Measurements from ENCODE around the gene TMEM156.

TMEM156 gene

DNA sequence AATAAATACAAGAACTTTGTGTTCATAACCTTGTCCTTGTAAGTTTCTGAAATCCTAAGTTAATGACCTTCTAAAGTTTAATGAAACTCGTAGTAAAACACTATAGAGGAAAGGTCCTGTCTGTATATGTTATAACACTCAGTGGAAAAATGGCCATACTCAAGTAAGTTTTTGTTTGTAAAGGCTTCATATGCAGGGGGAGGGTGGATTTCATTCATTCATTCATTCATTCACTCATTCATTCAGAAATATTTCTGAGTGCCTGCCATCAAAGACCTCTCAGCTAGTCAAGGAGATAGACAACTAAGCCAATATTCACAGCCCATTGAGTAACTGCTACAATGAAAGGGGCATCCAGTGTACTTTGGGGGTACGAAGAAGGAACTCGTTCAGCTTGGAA, 6.9 kb upstream of the TMEM156 start:
- Histone ChIP-seq H3K36me3 (ENCODE audit: low read length) (no peaks in the 10 kb centered on the region), H3K79me2 (ENCODE audit: insufficient read depth, low read length) (peaks cover 2% of the 10 kb centered on the region; the same call in 1 of the 2 replicates), H3K9ac (ENCODE audit: low read length) (no peak overlapping the region), H3K9me3 (ENCODE audit: insufficient read depth, low read length) (no peaks in the 10 kb centered on the region), H2AFZ (ENCODE audit: low read depth, low read length, severe bottlenecking) (no peak overlapping the region), H4K20me1 (ENCODE audit: low read depth, low read length) (no peaks in the 10 kb centered on the region), H3K27me3 (ENCODE audit: low read length) (no peaks in the 10 kb centered on the region), H3F3A (ENCODE audit: insufficient read depth) (peaks cover 56% of the 10 kb centered on the region), H3K9me2 (replicated peaks; ENCODE audit: insufficient read depth, low read length) (no peaks in the 10 kb centered on the region), H3K4me3 (ENCODE audit: insufficient read depth, low read length, poor library complexity, severe bottlenecking) (no peak overlapping the region), H3K4me2 (ENCODE audit: low read depth, low read length, poor library complexity, severe bottlenecking) (no peak overlapping the region), H3K27ac (ENCODE audit: low read depth, low read length) (no peak overlapping the region)
- no peak for TF ChIP-seq CTCF (IDR thresholded peaks at IDR 0.05; ENCODE audit: insufficient read depth, low read length, poor library complexity, severe bottlenecking)
- no peak for TF ChIP-seq EZH2phosphoT487 (conservative IDR thresholded peaks at IDR 0.05; ENCODE audit: low read length)

GRCh38 chr4:39037941-39038340, 5.7 kb upstream of the TMEM156 start:
- peak overlapping the region; percentile 54 for H3K4me2 ChIP-seq (ENCODE audit: low read depth, low read length, poor library complexity, severe bottlenecking)

DNA sequence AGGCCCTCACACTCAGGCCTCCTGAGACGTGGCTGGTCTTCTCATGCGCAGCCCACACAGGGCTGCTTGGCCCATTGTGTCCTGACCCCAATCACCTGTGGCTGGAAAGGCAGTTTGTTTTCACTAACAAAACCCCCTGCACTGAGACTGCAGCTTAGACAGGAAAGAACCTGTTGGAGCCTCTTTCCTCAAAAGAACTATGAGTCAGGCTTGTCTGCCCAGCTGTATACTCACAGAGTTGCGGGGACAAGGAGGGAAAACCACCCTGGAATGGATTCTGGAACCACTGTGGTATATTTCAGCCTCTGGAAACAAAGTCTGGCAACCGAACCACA, 5.2 kb upstream of the TMEM156 start:
- peaks cover 60% of the 10 kb centered on the region for H3F3A ChIP-seq (ENCODE audit: insufficient read depth)

More at GRCh38 chr4:39037941-39038340, 5.7 kb upstream of the TMEM156 start:
- no peaks in the 10 kb centered on the region for H3K9me2 ChIP-seq (replicated peaks; ENCODE audit: insufficient read depth, low read length)
- peak overlapping the region; percentile 97 for H2AFZ ChIP-seq (ENCODE audit: low read depth, low read length, severe bottlenecking)
- no peak overlapping the region for H3K9ac ChIP-seq (ENCODE audit: low read length)
- 0 out of 2 replicates have a peak overlapping the region, but pooled peaks have one; percentile 70 for H3K27ac ChIP-seq (ENCODE audit: low read depth, low read length)
- H3K9me3 ChIP-seq (ENCODE audit: insufficient read depth, low read length) = no peaks in the 10 kb centered on the region
- no peaks in the 10 kb centered on the region for H3K27me3 ChIP-seq (ENCODE audit: low read length)
- H3K4me3 ChIP-seq (ENCODE audit: insufficient read depth, low read length, poor library complexity, severe bottlenecking) = no peak overlapping the region
- H3K79me2 ChIP-seq (ENCODE audit: insufficient read depth, low read length) = no peaks in the 10 kb centered on the region
- H3F3A ChIP-seq (ENCODE audit: insufficient read depth) = peaks cover 57% of the 10 kb centered on the region
- TF ChIP-seq EZH2phosphoT487 (conservative IDR thresholded peaks at IDR 0.05; ENCODE audit: low read length) = no peak
- TF ChIP-seq CTCF (IDR thresholded peaks at IDR 0.05; ENCODE audit: insufficient read depth, low read length, poor library complexity, severe bottlenecking) = no peak
- no peaks in the 10 kb centered on the region for H4K20me1 ChIP-seq (ENCODE audit: low read depth, low read length)
- no peaks in the 10 kb centered on the region for H3K36me3 ChIP-seq (ENCODE audit: low read length)

More for the DNA sequence above, 5.2 kb upstream of the TMEM156 start:
- H3K27me3 ChIP-seq (ENCODE audit: low read length) = no peaks in the 10 kb centered on the region
- H3K4me2 ChIP-seq (ENCODE audit: low read depth, low read length, poor library complexity, severe bottlenecking) = peak overlapping the region; percentile 54
- H3K79me2 ChIP-seq (ENCODE audit: insufficient read depth, low read length) = no peaks in the 10 kb centered on the region
- no peaks in the 10 kb centered on the region for H3K36me3 ChIP-seq (ENCODE audit: low read length)
- H3K4me3 ChIP-seq (ENCODE audit: insufficient read depth, low read length, poor library complexity, severe bottlenecking) = no peak overlapping the region
- H3K9me3 ChIP-seq (ENCODE audit: insufficient read depth, low read length) = no peaks in the 10 kb centered on the region
- H4K20me1 ChIP-seq (ENCODE audit: low read depth, low read length) = no peaks in the 10 kb centered on the region
- no peaks in the 10 kb centered on the region for H3K9me2 ChIP-seq (replicated peaks; ENCODE audit: insufficient read depth, low read length)
- TF ChIP-seq EZH2phosphoT487 (conservative IDR thresholded peaks at IDR 0.05; ENCODE audit: low read length) = no peak
- no peak for TF ChIP-seq CTCF (IDR thresholded peaks at IDR 0.05; ENCODE audit: insufficient read depth, low read length, poor library complexity, severe bottlenecking)
- peak overlapping the region; percentile 34 for H3K9ac ChIP-seq (ENCODE audit: low read length)
- peak overlapping the region; percentile 70 for H3K27ac ChIP-seq (ENCODE audit: low read depth, low read length)
- H2AFZ ChIP-seq (ENCODE audit: low read depth, low read length, severe bottlenecking) = peak overlapping the region; percentile 97

Measured in SU-DHL-6 (cell line).